Mesothelial cell of epicardium (in vitro differentiated cells): ENCODE data around the gene TMBIM6. TPM values are rescaled to one million over a fixed set of nuclear protein-coding genes. Genes with fewer than 3 reads are reported as not detected.

Experiments used
- DNase-seq, 2 experiments: peaks; one replicate each; pipeline ENCODE4 v3.0.0; 2021; ENCODE audit warnings: low spot score in 2 of 2; ENCODE audit not compliant: unreplicated experiment in 2 of 2
- H3K27ac Mint-ChIP-seq: 2 replicates; pipeline ENCODE4 v1.8.0; 2021; ENCODE audit warnings: mixed read lengths
- H3K27me3 Mint-ChIP-seq: 2 replicates; pipeline ENCODE4 v1.8.0; 2021; ENCODE audit warnings: low read depth, mixed read lengths
- H3K36me3 Mint-ChIP-seq: 2 replicates; pipeline ENCODE4 v1.8.0; 2021; ENCODE audit warnings: mixed read lengths
- H3K4me1 Mint-ChIP-seq: 2 replicates; pipeline ENCODE4 v1.8.0; 2021; ENCODE audit warnings: mixed read lengths
- H3K4me3 Mint-ChIP-seq: 2 replicates; pipeline ENCODE4 v1.8.0; 2021; ENCODE audit warnings: mild to moderate bottlenecking, moderate library complexity, mixed read lengths
- H3K9me3 Mint-ChIP-seq: 2 replicates; pipeline ENCODE4 v1.8.0; 2021; ENCODE audit warnings: mixed read lengths
- CTCF ChIP-seq: fragments of 200-600 bp; sonication (generic); IDR thresholded peaks from one replicate; pipeline ENCODE4 v1.5.0; 2021; ENCODE audit warnings: antibody characterized with exemption; ENCODE audit not compliant: unreplicated experiment
- total RNA-seq: library from RNA; stranded (reverse); gene quantifications from 3 replicates; pipeline ENCODE4 v1.2.1, GENCODE V29; 2021

TMBIM6 gene
- total RNA-seq, 1 donor from 2014 or later, result 296 TPM

GRCh38 chr12:49698619-49699545 lies 42.5 kb upstream of the TMBIM6 start:
- Mint-ChIP-seq H3K36me3 (no peaks in the 10 kb centered on the region), H3K4me1 (peaks cover 20% of the 10 kb centered on the region), H3K9me3 (no peaks in the 10 kb centered on the region), H3K27me3 (no peaks in the 10 kb centered on the region), H3K27ac (peak overlapping the region; percentile 89), H3K4me3 (peak overlapping the region; percentile 47)
- TF ChIP-seq CTCF, result no peak
- DNase-seq, result no peak

- Mint-ChIP-seq H3K4me3 (no peak overlapping the region), H3K9me3 (no peaks in the 10 kb centered on the region), H3K27me3 (peaks cover 19% of the 10 kb centered on the region), H3K27ac (no peak overlapping the region), H3K4me1 (peaks cover 33% of the 10 kb centered on the region), H3K36me3 (no peaks in the 10 kb centered on the region)
- no peak for DNase-seq
- no peak for TF ChIP-seq CTCF
Observed at GRCh38 chr12:49702009-49702408, 39.3 kb upstream of the TMBIM6 start.

GRCh38 chr12:49702676-49703215 lies 38.6 kb upstream of the TMBIM6 start:
- no peak overlapping the region for H3K4me3 Mint-ChIP-seq
- H3K9me3 Mint-ChIP-seq, result no peaks in the 10 kb centered on the region
- no peak for DNase-seq
- peaks cover 35% of the 10 kb centered on the region for H3K4me1 Mint-ChIP-seq
- H3K36me3 Mint-ChIP-seq, result no peaks in the 10 kb centered on the region
- H3K27ac Mint-ChIP-seq, result no peak overlapping the region
- H3K27me3 Mint-ChIP-seq, result peaks cover 22% of the 10 kb centered on the region
- no peak for TF ChIP-seq CTCF

- peaks cover 31% of the 10 kb centered on the region for H3K27me3 Mint-ChIP-seq
- H3K4me3 Mint-ChIP-seq, result no peak overlapping the region
- H3K36me3 Mint-ChIP-seq, result no peaks in the 10 kb centered on the region
- no peak for TF ChIP-seq CTCF
- peaks cover 27% of the 10 kb centered on the region for H3K4me1 Mint-ChIP-seq
- DNase-seq, result no peak
- no peaks in the 10 kb centered on the region for H3K9me3 Mint-ChIP-seq
- H3K27ac Mint-ChIP-seq, result no peak overlapping the region
Observed at GRCh38 chr12:49703647-49704137, 37.7 kb upstream of the TMBIM6 start.

GRCh38 chr12:49705479-49706134 lies 35.8 kb upstream of the TMBIM6 start:
- DNase-seq, result no peak
- Mint-ChIP-seq H3K36me3 (no peaks in the 10 kb centered on the region), H3K4me1 (peaks cover 19% of the 10 kb centered on the region), H3K27me3 (peaks cover 46% of the 10 kb centered on the region), H3K9me3 (no peaks in the 10 kb centered on the region), H3K4me3 (peak overlapping the region; percentile 88), H3K27ac (peak overlapping the region; percentile 36)
- no peak for TF ChIP-seq CTCF
